GM18868 (cell line): Measurements from ENCODE around the gene NUTM2A.
"Not testable (repeated sequence)": the region's sequence is repeated elsewhere in the genome, so short reads cannot be mapped to it uniquely, and the experiment has no call there.

Source experiments
- ATAC-seq: cut with Tn5 transposase; IDR thresholded peaks from one replicate; pipeline ENCODE4 v1.9.1; 2021; ENCODE audit warnings: mild to moderate bottlenecking, moderate library complexity; ENCODE audit not compliant: unreplicated experiment

Gene NUTM2A

DNA sequence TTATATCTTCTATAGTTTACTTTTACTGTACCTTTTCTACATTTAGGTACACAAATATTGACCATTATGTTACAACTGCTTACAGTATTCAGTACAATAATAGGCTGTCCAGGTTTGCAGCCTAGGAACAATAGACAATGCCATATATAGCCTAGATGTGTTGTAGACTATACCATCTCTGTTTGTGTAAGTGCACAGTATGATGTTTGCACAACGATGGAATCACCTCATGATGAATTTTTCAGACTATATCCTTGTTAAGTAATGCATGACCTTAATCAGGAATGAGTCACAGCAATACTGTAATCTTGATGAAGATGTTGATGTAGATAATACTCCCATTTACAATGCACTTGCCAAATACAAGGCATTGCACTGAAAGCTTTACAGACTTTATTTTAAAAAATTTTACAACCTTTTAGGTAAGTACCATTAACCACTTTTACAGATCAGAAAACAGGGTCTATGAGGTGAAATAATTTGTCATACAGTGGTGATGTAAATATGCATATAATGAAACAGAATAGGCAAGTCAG is 23.6 kb downstream of the NUTM2A start:
- ATAC-seq, result not testable (repeated sequence)

DNA sequence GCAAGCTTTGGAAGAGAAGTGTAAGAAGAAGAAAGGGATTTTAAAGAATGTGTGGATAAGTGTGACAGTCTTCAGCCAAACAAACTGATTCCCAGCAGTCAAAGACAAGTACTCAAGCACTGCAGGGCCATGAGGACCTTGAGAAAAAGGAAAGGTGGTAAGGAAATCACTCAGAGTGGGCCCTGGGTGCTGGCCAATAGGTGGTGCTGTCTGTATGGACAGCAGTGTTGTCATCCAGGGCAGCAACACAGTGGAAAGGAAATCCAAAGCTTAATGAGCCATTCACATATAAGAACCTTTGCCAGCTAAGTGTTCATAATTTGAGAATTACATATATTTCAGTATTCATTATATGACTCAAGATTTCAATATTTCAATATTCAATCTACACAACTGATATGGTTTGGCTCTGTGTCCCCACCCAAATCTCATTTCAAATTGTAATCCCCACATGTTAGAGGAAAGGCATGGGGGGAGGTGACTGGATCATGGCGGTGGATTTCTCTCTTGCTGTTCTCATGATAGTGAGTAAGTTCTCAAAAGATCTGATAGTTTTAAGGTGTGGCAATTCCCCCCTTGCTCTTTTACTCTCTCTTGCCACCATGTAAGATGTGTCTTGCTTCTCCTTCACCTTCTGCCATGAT is 55.6 kb downstream of the NUTM2A start:
- not testable (repeated sequence) for ATAC-seq
